ENCODE results near the gene TUBB2B. TPM values are rescaled to one million over a fixed set of nuclear protein-coding genes. Genes with fewer than 3 reads are reported as not detected.

Gene TUBB2B
- total RNA-seq, 1 donor from 2014 or later, result 1.8 TPM

- DNase-seq (ENCODE audit: low read depth in 2 of 2), result no peak
Measured at GRCh38 chr6:3233904-3234303, 6.5 kb upstream of the TUBB2B start.

DNA sequence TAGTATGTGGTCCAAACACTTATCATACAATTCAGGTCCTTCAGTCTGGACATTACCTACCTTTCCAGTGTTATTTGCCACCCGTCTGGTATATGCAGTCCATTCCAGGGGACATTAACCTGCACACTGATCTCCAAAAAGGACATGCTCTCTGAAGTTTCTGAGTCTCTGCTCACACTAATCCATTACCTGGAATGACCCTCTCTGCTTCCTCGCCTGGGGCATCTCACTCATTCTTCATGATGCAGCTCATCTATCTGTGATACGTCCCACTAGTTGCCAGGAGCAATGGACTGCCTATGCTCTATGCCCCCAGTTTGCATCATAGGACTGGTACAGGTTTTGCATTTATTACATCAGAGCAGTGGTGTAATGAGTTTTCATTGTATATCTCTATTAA lies 5.9 kb upstream of the TUBB2B start:
- DNase-seq (ENCODE audit: low read depth in 2 of 2), result no peak

GRCh38 chr6:3232017-3232945 lies 4.8 kb upstream of the TUBB2B start:
- DNase-seq (ENCODE audit: low read depth in 2 of 2), result no peak

- DNase-seq (ENCODE audit: low read depth in 2 of 2), result peak; percentile 35 to 67
Measured at GRCh38 chr6:3231247-3232016, 4.0 kb upstream of the TUBB2B start.

DNA sequence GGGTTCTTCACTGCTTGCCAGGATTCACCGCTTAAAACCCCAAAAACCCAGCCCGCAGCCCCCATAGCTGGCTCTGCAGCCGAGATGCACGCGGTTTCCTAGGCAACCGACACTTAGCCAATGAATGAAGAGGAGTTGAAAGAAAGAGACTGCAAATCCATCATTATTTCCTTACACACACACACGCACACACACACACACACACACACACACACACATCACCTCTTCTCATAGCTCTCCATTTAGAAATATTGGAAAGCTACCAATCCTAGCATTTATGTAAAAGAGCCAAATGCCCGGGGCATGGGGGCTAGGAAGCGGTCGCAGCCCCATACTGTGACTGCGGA lies 3.4 kb upstream of the TUBB2B start:
- DNase-seq (ENCODE audit: low read depth in 2 of 2), result peak in 1 of 2 donors; percentile 37

DNA sequence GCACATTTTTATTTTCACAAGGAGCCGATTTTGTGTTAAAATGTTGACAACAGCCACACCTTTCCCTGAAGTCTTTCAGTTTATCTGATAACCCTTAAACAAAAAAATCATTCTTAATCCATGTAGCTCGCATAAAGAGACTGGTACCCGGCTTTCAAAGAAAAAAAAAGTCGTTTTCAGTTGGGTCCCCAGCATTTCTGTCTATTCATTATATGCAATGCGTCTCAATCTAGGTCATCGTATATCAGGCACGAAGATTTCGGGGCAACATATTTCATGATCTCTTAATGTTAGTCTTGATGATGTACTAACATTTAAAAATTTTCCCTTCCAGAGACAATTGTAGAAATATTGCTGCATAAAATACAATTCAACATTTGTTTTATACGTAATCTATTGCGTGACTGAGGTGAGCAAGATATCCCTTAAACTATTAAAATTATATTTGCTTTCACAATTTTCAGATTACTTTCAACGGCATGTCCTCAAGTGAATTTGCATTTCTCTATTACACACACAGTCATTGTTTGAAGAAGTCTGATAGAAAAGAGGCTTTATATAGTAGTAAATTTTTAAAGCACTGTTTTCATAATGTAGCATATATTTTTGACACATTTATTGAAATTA lies 2.9 kb upstream of the TUBB2B start:
- no peak for DNase-seq (ENCODE audit: low read depth in 2 of 2)

DNA sequence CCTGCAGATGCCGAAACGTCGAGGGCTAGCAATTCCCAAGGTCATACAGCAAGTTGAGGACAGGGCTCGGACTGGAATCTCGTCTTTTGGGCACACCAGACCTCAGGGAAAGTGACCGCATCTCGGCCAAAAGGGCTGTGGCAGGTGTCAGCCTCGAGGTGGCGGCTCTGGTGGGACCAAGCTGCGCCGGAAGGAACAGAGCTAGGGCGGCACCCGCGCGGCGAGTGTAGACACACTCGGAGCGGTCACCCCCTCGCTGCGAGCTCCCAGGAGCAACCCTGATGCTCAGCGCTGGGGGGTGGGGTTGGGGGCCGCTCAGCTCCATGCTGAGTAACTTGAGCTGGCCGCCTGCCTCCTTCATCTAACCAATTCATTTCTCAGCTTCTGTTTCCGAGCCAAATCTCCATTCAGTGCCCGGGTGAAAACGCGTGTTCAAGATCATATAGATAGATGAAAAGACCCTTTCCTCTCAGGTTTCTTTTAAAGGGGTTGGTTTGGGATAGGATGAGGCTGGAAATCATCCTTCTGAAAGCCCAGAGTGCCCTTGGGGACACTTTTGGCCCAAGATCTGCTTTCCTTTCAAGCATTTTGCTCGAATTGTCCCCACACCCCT lies 2.2 kb upstream of the TUBB2B start:
- DNase-seq (ENCODE audit: low read depth in 2 of 2), result no peak

DNA sequence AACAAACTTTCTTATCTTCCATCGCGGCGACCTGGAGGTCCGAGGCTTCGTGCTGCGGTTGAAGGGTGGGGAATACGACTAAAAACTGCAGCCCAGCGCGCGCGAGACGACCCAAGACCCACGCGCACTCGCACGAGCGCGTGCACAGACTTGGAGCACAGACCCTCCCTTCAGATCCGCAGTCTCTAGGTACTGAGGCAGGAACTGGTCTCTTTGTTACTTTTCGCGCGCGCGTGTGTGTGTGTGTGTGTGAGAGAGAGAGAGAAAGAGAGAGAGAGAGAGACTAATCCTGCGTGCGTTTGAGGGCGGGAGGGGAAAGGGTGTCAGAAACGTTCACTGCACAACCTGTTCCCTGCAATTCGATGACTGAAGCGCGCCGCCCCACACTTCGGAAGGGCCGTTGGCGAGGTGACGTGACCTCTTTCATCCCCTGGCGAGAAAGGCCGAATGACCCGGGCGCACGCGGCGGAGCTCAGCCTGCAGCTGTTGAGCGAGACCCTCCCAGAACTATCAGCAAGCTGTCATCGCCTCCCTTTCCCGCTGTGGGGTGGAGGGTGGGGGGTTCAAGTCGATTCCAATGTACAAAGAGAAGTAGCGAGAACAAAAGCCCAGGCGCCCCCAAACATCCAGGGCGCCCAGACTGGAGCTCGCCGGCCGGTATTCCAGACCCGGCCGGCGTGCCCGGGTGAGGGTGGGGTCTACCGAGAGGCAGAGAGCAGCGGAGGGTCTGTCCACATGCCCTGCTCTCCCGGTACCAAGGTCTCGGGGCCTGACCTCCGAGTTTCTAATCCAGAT lies 1.5 kb upstream of the TUBB2B start:
- peak in 1 of 2 donors; percentile 9 for DNase-seq (ENCODE audit: low read depth in 2 of 2)

DNA sequence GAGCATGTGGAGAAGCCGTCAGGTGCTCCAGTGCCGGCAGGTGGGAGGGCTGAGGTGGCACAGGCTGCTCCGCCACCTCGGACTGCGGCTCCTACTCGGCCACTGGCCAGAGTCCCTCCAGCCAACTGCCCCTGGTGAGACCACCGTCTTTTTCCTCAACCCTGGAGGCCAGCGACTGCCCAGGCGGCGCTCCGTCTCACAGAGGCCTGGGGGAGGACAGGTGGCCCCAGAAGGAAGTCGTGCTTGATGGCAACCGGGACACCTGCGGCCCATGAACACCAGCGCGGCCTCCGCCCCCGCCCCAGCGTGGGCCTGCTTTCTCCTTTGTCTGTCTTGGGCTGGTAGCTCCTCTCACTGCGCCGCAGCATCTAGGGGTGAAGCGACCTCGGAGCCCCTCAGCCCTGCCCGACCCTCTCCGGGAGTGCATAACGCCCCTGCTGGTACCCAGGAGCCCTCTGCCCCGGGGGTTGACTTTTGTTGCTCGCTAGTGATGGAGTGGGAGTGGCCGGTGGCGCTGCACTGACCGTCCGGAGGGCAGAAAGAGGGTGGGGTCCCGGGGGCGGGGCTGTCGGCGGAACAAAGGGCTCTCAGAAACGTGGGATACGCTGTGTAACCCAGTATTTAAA lies 706 bp upstream of the TUBB2B start:
- no peak for DNase-seq (ENCODE audit: low read depth in 2 of 2)

DNA sequence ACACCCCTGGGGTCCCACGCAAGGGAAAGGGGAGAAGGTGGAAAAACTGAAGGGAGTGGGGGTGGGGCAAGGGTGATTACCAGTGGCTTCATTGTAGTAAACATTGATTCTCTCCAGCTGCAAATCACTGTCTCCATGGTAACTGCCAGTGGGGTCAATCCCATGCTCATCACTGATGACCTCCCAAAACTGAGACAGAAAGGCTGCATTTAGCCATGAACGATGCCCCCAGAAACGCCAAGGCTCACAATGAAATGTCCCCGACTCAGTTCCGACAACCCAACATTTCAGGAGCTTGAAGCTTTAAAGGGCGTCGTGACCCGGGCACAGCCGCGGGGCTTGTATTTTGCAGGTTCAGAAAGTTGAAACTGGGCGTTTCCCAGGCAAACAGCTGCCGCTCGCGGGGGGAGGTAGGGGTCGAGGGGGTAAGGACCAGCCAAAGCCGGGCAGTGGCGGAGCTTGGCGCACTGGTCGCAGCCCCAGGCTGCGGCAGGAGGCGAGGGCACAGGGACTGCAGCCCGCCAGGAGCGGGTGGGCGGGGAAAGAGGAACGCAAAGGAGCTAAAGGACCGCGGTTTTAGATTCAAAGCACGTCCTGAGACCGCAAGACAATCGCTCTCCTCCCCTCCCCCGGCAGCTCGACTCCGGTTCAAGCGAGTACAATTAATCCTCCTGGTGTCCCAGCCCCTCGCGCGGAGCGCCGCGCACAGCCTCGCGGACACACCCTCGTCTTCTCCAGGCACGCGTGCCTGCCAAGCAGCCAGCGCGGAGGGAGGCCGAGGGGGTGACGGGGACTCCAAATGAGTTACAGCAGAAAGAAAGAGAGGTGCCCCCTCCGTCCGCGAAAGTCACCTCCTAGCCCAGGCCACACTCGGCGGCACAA lies 731 bp downstream of the TUBB2B start:
- no peak for DNase-seq (ENCODE audit: low read depth in 2 of 2)

- no peak for DNase-seq (ENCODE audit: low read depth in 2 of 2)
Measured at GRCh38 chr6:3226042-3226441, 1.4 kb downstream of the TUBB2B start.

DNA sequence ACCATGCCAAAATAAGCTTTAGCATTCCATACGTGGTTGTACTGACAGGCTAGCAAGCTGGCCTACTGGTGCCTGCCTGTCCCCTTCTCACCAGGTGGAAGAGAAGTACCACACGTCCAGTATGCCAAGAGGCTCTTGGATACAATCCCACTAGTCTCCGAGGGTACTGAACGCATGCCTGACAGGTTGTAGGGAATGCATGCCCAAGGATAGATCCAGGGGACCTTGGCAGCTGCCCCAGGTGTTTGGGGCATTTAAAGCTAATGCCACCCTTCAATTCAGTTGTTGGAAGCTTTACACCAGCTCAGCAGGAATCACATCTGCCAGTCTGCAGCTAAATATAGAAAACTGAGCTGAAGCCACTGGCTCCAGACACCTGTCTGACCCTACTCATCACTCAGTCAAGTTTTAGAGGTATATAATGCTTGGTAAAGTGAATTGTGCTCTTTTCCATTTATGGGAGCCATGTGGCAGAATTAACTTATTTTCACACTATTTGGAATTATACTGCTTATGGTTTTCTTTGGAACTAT lies 4.9 kb downstream of the TUBB2B start:
- no peak for DNase-seq (ENCODE audit: low read depth in 2 of 2)

DNA sequence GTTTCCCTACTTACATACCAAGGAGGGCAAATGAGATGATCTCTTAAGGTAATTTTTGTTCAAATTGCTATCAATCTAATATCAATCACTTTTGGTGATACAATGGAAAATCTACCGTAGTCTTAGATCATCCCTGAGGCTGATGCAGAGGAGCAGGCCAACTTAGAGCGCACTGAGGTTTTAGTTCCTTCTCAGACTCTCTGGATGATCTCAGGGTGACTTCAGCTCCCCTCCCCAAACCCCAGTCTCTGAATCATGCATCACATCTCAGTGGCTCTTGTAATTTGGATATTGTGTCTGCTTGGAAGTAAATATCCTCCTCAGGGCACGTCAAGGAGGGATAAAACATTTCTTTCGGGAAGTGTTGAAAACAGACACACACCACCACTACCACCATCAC lies 5.9 kb downstream of the TUBB2B start:
- no peak for DNase-seq (ENCODE audit: low read depth in 2 of 2)

DNA sequence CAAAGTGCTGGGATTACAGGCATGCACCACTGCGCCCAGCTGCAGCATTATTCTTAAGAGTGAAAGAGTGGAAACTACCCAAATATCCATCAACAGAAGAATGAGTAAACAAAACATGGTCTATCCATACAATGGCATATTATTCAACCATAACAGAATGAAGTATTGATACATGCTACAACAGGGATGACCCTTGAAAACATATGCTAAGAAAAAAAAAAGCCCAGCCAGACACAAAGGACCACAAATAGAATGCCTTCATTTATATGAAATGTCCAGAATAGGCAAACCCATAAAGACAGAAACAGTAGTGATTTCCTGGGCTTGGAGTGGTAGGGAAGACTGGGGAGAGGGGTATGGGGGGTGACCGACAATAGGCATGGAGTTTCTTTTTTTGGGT lies 7.1 kb downstream of the TUBB2B start:
- DNase-seq (ENCODE audit: low read depth in 2 of 2), result no peak

DNA sequence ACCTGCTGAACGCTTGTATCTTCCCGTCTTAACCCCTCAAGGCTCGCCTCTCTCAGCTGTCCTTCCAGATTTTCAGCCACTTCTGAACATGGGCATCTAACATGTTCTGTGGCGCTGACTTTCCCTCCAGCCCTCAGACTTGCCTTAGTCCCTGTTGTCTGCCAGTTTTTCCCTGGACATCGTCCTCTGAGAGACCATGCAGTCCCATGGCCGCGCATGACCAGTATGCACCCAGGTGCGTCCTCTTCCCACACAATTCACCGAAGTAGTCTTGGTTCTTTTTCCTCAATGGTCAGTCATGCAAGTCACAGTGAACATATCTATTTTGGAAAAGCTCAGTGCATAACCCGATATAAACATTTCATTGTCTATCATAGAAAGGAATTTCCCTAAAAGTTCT lies 9.2 kb downstream of the TUBB2B start:
- DNase-seq (ENCODE audit: low read depth in 2 of 2), result no peak

- no peak for DNase-seq (ENCODE audit: low read depth in 2 of 2)
Measured at GRCh38 chr6:3217286-3217685, 10.2 kb downstream of the TUBB2B start.

GRCh38 chr6:3214898-3215297 lies 12.6 kb downstream of the TUBB2B start:
- no peak for DNase-seq (ENCODE audit: low read depth in 2 of 2)

DNA sequence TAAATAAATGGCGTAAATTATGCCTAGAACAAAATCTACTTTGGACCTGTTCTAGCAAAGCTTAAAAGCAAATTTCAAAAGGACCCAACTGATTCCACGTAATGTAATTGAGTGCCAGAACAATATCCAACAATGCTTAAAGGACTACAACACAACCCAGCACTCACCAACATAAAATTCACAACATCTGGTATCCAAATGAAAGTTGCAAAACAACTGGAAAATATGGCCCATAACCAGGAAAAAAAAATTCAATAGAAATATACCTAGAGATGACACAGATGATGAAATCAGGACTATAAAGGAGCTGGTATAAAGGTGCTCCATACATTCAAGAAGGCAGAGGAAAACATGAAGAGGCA lies 14.1 kb downstream of the TUBB2B start:
- DNase-seq (ENCODE audit: low read depth in 2 of 2), result no peak

DNA sequence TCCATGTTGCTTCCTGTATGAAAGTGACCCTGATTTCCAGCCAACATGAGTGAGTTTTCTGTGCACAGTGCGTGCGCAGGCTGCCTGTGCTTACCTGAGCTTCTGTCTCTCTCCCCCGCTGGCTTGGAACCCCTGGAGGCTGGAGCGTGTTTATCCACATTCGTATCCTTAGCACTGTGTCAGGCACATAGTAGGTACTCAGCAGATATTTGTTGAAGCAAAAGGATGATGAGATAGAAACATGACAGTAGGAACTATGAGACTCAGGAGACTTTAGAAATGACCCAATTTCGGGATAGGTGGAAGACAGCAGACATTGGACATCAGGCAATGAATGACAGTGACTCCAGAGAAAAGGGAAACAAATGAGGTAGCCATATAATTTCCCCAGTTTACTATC lies 15.2 kb downstream of the TUBB2B start:
- DNase-seq (ENCODE audit: low read depth in 2 of 2), result no peak
